Measurements from ENCODE around the gene TCF4.

GRCh38 chr18:55375930-55376329 lies 212.1 kb downstream of the TCF4 start:
- TF ChIP-seq FOXP2 (optimal IDR thresholded peaks at IDR 0.05; ENCODE audit: control extremely low read depth, extremely low read length, insufficient read depth) (no peak), EZH2 (IDR thresholded peaks at IDR 0.05) (no peak)
